ENCODE results near the gene LRCH4.

LRCH4 gene

GRCh38 chr7:100585511-100586265 is at the start of gene LRCH4:
Gene LRCH4 (minus strand): TSS chr7:100586129. CDS start chr7:100586100, 29 bp downstream.
- peak within 1 kb of the TSS; percentile 85 to 87 for H3K4me3 ChIP-seq (ENCODE audit: low read depth in 1 of 2, low read length in 1 of 2)
- peaks cover 18% of the 10 kb centered on the region for H3K27me3 ChIP-seq
- peak; percentile 3 for TF ChIP-seq CTCF (IDR thresholded peaks at IDR 0.05)
- no peaks in the 10 kb centered on the region for H3K9me3 ChIP-seq
- H3K4me1 ChIP-seq (ENCODE audit: control insufficient read depth in 1 of 2, insufficient read depth in 1 of 2, low read depth in 1 of 2, low read length in 1 of 2): peaks cover 30 to 49% of the 10 kb centered on the region in 2 experiments
- peak within 1 kb of the TSS; percentile 95 for H3K27ac ChIP-seq
- peaks cover 19% of the 10 kb centered on the region for H3K36me3 ChIP-seq

- H3K4me1 ChIP-seq (ENCODE audit: control insufficient read depth in 1 of 2, insufficient read depth in 1 of 2, low read depth in 1 of 2, low read length in 1 of 2): peaks cover 11 to 12% of the 10 kb centered on the region in 2 experiments
- peaks cover 67% of the 10 kb centered on the region for H3K27me3 ChIP-seq
- no peaks in the 10 kb centered on the region for H3K9me3 ChIP-seq
- peak overlapping the region; percentile 51 for H3K27ac ChIP-seq
- H3K36me3 ChIP-seq: no peaks in the 10 kb centered on the region
- H3K4me3 ChIP-seq (ENCODE audit: low read depth in 1 of 2, low read length in 1 of 2): peak overlapping the region; percentile 59 to 73
- TF ChIP-seq CTCF (IDR thresholded peaks at IDR 0.05): peak; percentile 51
Observed at GRCh38 chr7:100632951-100633717, 47.2 kb upstream of the LRCH4 start.

- TF ChIP-seq CTCF (IDR thresholded peaks at IDR 0.05): no peak
- H3K27me3 ChIP-seq: peaks cover 84% of the 10 kb centered on the region
- no peak overlapping the region for H3K27ac ChIP-seq
- no peak overlapping the region for H3K4me3 ChIP-seq (ENCODE audit: low read depth in 1 of 2, low read length in 1 of 2)
- peaks cover 15 to 22% of the 10 kb centered on the region in 2 experiments for H3K4me1 ChIP-seq (ENCODE audit: control insufficient read depth in 1 of 2, insufficient read depth in 1 of 2, low read depth in 1 of 2, low read length in 1 of 2)
- H3K9me3 ChIP-seq: no peaks in the 10 kb centered on the region
- H3K36me3 ChIP-seq: no peaks in the 10 kb centered on the region
Observed at GRCh38 chr7:100630066-100630465, 44.1 kb upstream of the LRCH4 start.

- Histone ChIP-seq H3K27ac (no peak overlapping the region), H3K27me3 (peaks cover 84% of the 10 kb centered on the region), H3K36me3 (no peaks in the 10 kb centered on the region), H3K4me1 (ENCODE audit: control insufficient read depth in 1 of 2, insufficient read depth in 1 of 2, low read depth in 1 of 2, low read length in 1 of 2) (peaks cover 15 to 22% of the 10 kb centered on the region in 2 experiments), H3K9me3 (no peaks in the 10 kb centered on the region), H3K4me3 (ENCODE audit: low read depth in 1 of 2, low read length in 1 of 2) (no peak overlapping the region)
- no peak for TF ChIP-seq CTCF (IDR thresholded peaks at IDR 0.05)
Observed at GRCh38 chr7:100629117-100629716, 43.3 kb upstream of the LRCH4 start.

GRCh38 chr7:100627238-100627549 is 41.3 kb upstream of the LRCH4 start:
- no peak for TF ChIP-seq CTCF (IDR thresholded peaks at IDR 0.05)
- Histone ChIP-seq H3K36me3 (no peaks in the 10 kb centered on the region), H3K27me3 (peaks cover 66% of the 10 kb centered on the region), H3K27ac (no peak overlapping the region), H3K4me3 (ENCODE audit: low read depth in 1 of 2, low read length in 1 of 2) (no peak overlapping the region), H3K4me1 (ENCODE audit: control insufficient read depth in 1 of 2, insufficient read depth in 1 of 2, low read depth in 1 of 2, low read length in 1 of 2) (peaks cover 4 to 10% of the 10 kb centered on the region in 2 experiments), H3K9me3 (no peaks in the 10 kb centered on the region)

Data from neutrophil (primary cell).